GM18517 (cell line): Measurements from ENCODE around the gene TIMELESS.
A peak's percentile ranks its signal among the peaks of the same experiment; 100 is the strongest.
"Not testable (repeated sequence)": the region's sequence is repeated elsewhere in the genome, so short reads cannot be mapped to it uniquely, and the experiment has no call there.

ENCODE experiments used
- ATAC-seq: cut with Tn5 transposase; IDR thresholded peaks from one replicate; pipeline ENCODE4 v1.9.1; 2021; ENCODE audit warnings: mild to moderate bottlenecking, moderate library complexity; ENCODE audit not compliant: unreplicated experiment

The TIMELESS gene

DNA sequence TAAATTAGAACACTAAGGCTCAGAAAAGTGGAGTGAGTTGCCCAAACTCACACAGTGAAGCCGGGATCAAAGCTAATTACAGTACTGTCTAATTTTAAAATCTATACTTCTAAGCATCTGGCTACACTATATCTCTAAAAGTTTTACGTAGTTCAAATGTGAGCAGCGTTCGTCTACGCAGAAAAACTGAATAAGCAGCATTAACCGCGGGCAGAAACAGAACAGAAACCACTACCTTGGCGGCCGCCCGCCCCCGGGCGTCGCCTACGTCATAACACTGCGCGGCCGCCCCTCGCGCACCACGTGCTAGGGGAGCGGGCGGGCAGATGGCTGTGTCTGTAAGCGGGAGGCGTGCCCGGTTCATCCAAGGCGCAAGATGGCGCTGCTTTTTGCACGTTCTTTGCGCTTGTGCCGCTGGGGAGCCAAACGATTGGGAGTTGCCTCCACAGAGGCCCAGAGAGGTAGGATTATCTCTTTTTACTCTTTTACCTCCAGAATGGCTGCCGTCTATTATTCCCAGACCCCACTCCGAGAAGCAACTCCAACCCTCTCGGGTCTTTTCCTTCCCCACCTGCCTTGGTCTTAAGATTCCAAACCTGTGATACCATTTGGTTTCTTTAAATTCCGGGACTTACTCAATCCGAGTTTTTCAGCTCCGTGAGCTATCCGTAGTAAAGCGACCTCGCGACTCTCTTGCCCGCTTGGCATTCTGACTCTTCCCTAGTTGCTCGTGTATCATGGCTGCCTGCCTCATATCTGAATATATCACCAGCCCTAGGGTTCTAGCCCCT lies 19.2 kb upstream of the TIMELESS start, which contains the start of gene SPRYD4:
Gene SPRYD4, plus strand, starts transcription at position 363 of the 791 bp plus-strand sequence. Its CDS starts 14 bp downstream, at position 377.
- ATAC-seq, result peak; percentile 78

DNA sequence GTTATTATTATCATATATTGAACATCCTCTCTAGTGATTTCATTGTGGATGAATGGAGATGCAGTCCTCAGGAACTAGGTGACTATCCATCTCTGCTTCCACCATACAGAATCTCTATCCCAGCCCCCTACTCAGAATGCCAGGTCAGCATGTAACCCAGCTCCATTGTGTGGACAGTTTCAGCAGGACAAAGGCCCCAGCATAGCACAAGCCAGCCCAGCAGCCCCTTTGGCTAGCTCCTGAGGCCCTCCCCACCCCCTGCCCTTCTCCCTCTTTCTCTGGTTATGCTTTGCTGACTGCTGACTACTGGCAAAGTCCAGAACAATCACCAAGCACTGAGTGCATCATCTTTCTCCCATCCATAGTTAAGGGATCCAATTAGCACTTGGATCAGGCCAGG lies 13.3 kb upstream of the TIMELESS start:
- ATAC-seq, result no peak

DNA sequence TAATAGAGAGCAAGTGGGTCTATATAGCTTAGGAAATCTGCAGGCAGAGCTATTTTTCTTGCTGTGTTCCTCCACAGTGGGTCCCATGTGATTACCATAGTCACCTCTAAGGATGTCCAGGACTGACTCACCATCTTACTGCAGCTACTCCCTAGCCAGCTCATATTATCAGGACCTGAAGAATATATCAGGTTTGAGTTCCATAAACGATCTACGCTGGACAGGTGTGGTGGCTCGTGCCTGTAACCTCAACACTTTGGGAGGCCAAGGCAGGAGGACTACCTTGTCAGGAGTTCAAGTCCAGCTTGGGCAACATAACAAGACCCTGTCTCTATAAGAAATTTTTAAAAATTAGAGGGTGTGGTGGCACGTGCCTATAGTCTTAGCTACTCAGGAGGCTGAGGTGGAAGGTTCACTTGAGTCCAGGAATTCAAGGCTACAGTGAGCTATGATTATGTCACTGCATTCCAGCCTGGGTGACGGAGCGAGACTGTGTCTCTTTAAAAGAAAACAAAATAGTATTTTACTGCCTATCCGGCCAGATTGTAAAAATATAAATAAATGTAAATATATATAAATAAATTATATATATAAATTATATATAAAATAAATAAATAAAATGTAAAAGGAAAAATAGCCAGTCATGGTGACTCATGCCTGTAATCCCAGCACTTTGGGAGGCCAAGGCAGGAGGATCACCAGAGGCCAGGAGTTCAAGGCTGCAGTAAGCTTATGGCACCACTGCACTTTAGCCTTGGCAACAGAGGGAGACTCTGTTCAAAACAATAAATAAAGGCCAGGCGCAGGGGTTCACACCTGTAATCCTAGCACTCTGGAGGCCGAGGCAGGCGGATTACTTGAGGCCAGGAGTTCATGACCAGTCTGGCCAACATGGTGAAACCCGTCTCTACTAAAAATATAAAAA lies 12.3 kb upstream of the TIMELESS start:
- no peak for ATAC-seq

DNA sequence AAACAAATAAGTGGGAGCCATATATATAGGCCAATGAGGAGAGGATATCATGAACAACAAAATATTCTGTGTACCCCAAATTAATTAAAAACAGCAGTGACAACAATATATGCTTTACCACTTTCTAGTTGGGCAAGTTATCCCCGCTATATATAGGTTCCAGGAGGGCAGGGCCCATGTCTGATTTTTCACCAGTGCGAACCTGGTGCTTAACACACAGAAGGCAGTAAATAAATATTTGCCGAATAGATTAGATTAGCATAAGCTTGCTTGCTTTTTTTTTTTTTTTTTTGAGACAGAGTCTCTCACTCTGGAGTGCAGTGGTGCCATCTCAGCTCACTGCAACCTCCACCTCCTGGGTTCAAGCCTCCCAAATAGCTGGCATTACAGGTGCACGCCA lies 8.6 kb upstream of the TIMELESS start:
- no peak for ATAC-seq

DNA sequence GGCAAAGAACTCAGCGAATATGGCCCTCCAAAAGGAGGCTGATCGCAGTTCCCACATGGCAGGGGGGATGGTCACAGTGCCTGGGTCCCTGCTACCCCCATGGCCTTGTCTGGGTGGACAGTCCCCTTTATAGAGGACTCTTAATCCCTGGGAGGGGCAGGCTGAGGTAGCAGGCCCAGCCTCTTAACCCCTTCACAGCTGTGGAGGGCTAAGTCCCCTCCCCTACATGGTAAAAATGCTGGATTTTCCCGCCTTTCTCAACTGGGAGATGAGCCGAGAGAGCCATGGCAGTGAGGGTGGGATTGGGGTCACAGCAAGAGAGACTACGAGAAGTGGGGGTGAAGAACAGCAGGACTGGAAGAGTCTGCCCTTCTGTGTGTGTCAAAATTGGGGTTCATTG lies 5.3 kb upstream of the TIMELESS start, which contains the start of gene MIP:
Gene MIP, minus strand, starts transcription at position 101 of the 400 bp plus-strand sequence. Its CDS starts 44 bp downstream, at position 57.
- no peak for ATAC-seq

DNA sequence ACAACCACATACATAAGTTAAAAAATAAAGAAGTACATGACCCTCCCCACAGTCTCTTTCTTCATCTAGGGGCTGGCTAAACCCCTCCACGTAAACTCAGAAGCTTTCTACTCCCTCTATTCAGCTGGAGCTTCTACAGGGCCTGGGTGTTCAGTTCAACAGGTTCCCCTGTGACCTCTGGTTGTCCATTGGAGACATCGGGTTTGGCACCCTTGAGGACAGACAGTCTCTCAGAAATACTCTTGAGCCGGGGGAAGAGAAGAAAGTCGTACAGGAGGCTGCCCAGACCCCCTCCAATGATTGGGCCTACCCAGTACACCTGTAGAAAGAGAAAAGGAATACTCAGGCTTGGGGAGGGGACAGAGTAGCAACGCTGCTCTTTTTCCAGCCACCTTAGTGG lies 1.9 kb upstream of the TIMELESS start:
- ATAC-seq, result no peak

DNA sequence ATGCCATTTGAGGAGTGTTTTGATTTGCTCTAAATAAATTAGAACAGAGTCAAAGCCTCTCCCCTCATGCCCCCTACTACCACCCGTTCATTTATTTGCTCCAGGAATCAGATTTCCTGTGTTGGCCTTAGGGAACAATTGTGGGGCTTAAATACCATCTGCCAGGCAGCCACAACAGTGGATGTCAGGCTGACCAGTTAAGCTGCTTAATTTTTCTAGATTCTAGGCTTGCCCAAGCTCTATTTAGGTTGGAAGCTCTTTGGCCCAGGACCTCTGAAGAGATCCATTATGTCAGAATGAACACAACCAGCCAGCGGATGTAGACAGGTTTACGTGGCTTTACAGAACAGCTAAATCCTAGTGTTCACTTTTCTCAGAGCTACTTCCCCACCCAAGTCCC lies 1.0 kb upstream of the TIMELESS start:
- ATAC-seq, result no peak

DNA sequence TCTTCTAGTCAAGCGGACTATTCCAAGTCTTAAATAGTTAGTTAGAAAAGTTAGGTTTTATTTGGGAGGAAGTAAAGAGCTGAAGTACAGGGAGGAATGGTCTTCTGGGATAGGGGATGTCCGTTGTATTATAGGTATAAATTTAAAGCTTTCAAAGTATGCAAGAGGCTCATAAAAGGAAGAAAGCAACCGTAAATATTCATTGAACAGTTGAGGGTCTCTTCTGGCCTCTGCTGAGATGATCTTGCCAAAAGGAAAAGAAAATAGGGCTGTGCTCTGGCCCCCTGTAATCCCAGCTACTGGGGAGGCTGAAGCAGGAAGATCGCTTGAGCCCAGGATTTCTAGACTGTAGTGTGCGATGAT lies 377 bp upstream of the TIMELESS start:
- no peak for ATAC-seq

DNA sequence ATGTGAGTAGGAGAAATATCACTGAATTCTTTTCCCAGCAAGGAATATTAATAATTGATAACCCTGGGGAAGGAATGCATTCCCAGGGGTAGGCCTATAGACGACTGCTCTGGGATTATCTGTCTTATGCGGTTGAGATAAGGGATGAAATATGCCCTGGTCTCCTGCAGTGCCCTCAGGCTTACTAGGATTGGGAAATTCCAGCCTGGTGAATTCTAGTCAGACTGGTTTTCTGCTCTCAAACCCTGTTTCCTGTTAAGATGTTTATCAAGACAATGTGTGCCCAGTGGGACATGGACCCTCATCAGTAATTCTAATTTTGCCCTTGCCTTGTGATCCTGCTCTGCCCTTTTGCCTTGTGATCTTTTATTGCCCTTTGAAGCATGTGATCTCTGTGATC lies 6.0 kb downstream of the TIMELESS start:
- ATAC-seq, result not testable (repeated sequence)

DNA sequence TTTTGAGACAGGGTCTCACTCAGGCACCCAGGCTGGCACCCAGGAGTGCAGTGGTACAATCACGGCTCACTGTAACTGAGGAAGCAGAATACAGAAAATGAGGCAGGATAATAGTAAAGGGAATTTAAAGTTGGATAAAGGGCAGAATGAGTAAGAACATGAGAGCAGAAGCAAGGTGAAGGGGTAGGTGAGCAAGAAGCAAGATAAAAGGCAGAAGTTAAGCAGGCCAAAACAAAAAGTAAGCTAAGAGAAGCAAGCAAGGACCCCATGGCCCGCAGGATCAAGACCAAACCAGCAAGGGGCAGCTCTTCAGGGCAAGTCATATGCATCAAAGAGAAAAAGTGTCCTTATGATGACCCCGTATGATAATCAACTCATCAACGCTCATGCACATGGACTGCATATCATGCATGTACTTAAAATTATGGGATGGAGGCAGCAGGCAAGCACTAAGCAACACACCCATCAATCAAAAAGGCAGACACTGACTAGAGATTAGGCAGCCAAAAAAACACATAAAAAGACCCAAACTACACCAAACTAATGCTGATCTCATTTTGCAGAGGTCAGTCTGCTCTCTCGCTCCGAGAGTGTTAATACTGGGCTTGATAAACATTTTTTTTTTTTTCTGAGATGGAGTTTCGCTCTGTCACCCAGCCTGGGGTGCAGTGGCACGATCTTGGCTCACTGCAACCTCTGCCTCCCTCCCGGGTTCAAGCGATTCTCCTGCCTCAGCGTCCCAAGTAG lies 11.6 kb downstream of the TIMELESS start:
- ATAC-seq, result no peak

DNA sequence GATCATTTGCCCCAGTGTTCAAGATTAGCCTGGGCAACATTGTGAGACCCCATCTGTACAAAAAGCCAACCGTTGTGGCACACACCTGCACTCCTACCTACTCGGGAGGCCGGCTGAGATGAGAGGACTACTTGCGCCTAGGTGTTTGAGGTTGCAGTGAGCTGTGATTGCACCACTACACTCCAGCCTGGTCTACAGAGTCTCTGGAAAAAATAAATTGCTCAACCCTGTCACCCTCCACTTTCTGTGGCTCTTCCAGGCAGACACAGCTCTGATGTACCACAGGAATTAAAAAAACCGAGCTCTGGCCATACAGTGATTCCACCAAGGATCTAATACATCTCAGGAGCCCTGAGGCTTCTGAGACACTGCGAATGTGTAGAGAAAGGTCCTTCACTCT lies 14.4 kb downstream of the TIMELESS start:
- ATAC-seq, result no peak

DNA sequence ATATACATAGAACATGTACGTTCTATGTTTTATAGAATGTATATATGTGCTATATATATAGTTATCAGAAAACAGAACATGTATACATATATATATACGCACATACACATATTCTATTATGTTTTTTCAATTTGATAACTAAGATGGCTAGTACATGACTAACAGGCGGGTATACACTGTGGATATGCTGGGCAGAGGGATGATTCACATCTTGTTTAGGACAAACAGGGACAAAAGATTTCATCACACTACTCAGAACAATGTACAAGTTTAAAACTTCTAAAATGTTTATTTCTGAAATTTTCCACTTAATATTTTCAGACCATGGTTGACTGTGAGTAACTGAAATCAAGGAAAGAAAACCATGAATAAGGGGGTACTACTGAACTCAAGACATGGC lies 17.4 kb downstream of the TIMELESS start:
- ATAC-seq, result no peak

DNA sequence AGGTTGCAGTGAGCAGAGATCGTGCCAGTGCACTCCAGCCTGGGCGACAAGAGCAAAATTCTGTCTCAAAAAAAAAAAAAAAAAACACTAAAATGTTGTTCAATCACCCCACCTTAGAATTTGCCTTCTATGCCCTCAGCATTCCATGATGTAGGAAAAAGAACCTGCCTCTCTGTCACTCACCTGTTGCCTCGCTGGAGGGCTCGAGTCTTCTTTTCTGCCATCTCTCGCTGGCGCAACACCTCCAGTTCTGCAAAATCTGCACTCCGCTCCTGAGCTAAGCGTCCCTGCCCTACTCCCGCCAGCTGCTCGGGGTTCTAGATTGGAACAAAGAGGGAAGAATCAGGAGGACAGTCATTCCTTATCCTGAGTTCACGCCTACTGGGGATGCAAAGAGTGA lies 17.9 kb downstream of the TIMELESS start:
- ATAC-seq, result no peak

DNA sequence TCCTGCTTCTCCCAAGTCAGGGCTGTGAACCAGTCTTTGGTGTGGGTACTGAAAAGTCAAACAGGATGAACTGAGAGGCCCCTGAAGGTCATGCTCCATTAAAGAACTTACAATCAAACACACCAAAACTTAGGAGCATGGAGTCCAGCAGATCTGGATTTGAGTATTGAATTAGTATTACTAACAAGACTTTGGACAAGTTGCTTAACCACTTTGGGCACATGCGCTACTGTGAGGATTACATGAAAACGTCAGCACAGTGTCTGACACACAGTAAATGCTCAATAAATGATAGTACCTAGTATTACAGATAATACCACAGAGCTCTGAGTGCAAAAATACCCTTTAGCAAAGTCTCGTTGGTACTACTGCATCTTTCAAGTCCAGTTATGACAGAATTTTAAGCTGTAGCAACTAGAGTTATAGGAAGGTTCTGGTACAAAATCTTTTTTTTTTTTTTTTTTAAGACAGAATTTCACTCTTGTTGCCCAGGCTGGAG lies 23.2 kb downstream of the TIMELESS start:
- no peak for ATAC-seq

DNA sequence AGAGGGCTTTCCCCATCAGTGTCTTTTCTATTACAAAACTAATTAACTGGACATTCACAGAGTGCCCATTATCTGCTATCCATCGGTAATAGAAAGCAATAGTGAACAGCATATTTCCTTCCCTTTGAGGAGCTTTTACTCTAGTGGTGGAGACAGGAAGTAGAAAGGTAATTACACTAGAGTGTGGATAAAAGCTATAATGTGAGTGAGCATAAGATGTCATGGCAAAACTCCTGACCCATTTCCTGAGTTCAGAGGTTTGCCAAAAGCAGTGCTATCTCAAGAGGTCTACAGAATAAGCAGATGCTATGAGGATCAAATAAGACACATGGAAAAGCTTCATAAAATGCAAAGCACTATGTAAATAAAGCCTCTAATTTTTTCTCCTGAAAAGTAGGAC lies 24.0 kb downstream of the TIMELESS start:
- no peak for ATAC-seq

DNA sequence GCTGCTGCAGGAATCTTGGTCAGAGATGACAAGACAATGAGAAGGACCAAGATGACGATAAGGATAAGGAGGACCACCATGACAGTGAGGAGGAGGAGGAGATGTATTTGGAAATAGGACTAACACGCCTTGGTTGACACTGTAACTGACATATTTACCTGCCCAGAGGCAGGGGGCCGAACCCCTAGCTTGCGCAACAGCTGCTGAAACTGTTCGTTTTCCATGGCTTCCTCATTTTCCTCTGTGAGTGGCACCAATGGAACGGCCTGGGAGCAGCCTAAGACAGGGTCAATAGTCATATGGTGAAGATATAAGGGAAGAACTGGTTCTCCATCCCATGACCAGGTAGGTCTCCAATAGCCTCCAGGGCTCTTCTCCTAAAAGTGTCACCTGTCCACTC lies 28.8 kb downstream of the TIMELESS start:
- no peak for ATAC-seq

DNA sequence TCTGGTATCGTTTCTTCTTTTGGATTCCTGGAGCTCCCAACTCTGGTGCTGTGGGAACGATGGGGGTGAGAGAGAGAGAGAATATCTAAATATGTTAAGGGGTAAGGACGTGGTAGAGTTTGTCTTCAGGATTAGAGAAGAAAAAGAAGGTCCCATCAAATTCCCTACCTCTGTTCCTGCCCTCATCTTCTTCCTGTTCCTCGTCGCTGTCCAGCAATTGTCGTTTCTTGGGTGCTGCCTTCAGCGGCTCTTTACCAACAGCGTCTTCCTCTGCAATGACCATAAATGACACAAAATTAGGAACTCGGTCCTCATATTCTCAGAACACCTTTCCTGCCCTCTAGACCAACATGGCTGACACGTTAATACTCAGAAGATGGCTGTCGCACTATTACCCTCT lies 31.5 kb downstream of the TIMELESS start:
- no peak for ATAC-seq

DNA sequence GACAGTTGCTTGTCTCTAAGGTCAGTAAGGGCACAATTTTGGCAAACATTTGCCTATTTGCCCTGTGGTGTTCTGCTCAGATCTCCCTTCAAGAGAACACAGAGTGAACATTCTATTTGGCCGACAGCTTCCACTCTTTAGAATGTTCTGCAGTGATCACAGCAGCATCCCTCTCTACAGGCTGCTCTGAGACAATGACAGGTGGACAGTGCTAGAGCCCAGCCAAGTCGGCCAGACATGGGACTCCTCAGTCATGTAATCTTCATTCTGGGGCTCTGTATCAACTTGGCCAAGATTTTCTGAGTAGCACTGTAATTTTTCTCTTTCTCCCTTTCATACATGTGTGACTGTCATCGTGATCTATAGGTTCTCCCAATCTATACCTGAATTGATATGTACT lies 34.8 kb downstream of the TIMELESS start:
- no peak for ATAC-seq

DNA sequence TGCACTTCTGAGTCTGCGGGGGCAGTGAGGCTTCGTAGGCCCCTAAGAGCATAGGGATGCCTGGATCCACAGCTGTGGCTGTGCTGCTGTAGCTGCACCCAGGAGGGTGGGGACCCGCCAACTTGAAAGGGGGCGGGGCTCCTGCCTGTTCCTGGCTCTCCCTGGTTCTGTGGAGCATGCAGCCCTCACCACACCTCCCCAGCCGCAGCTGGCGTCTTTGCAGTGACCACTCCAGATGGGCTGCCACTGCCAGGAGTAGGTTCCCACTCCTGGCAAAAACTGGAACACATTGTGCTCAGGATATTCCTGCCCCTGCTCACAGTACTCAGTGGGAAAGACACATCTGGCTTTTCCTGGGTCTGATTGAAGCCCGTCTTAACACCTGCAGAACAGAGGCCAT lies 35.8 kb downstream of the TIMELESS start:
- ATAC-seq, result no peak

DNA sequence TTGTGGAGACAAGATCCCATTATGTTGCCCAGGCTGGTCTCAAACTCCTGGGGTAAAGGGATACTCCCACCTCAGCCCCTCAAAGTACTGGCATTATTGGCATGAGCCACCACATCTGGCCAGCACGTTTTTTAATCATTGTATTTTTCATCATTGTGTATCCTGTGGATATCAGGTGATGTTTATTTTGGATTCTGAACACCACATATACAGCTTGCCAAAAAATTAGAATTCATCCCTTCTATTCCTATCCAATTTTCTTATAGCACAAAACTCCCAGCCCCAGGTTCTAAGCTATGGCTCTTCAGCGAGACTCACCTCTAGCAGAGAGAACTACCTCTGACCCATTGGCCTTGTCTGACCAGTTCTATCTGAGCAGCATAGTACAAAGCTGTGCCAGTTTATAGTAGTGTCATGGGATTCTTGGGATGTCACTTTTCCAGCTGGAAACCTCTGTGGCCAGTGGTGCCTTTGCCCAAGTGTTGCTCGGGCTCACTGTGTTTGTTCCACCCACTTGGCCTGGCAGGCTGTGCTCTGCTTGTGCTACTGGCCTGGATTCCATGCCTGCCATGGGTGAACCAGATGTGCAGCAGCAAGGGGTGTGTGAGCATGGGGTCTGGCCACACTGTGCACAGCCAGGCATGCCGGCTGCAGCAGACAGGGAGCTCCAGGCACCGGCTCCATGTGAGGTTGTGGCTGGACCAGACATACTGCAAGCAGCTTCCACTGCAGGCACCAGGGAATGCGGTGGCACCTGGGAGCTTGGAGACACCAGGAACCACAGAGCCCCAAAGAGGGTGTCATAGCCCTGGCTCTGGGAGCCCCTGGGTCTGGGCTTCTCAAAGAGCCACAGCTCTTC lies 37.2 kb downstream of the TIMELESS start:
- no peak for ATAC-seq
